ENCODE data around the gene KIFC1. TPM values are rescaled to one million over a fixed set of nuclear protein-coding genes. Genes with fewer than 3 reads are reported as not detected.
"Not testable (repeated sequence)": the region's sequence is repeated elsewhere in the genome, so short reads cannot be mapped to it uniquely, and the experiment has no call there.

The KIFC1 gene
- total RNA-seq, 1 donor from 2014 or later: 78.3 TPM

- Mint-ChIP-seq H3K27me3 (ENCODE audit: low read depth) (peaks cover 4% of the 10 kb centered on the region), H3K9me3 (no peaks in the 10 kb centered on the region), H3K27ac (no peak overlapping the region), H3K4me3 (ENCODE audit: low read depth) (no peak overlapping the region), H3K36me3 (ENCODE audit: low read depth) (no peaks in the 10 kb centered on the region), H3K4me1 (ENCODE audit: low read depth) (no peaks in the 10 kb centered on the region)
- intact Hi-C loops (cut with micrococcal nuclease): no loop called here
- DNase-seq (ENCODE audit: low spot score): no peak
Observed at GRCh38 chr6:33383427-33384185, 8.0 kb upstream of the KIFC1 start.

GRCh38 chr6:33384581-33385020, 7.0 kb upstream of the KIFC1 start:
- H3K4me1 Mint-ChIP-seq (ENCODE audit: low read depth): no peaks in the 10 kb centered on the region
- H3K4me3 Mint-ChIP-seq (ENCODE audit: low read depth): no peak overlapping the region
- intact Hi-C loops (cut with micrococcal nuclease): no loop called here
- no peak for DNase-seq (ENCODE audit: low spot score)
- H3K36me3 Mint-ChIP-seq (ENCODE audit: low read depth): no peaks in the 10 kb centered on the region
- H3K27me3 Mint-ChIP-seq (ENCODE audit: low read depth): peaks cover 4% of the 10 kb centered on the region
- H3K27ac Mint-ChIP-seq: no peak overlapping the region
- no peaks in the 10 kb centered on the region for H3K9me3 Mint-ChIP-seq

- H3K36me3 Mint-ChIP-seq (ENCODE audit: low read depth): peaks cover 22% of the 10 kb centered on the region
- no peaks in the 10 kb centered on the region for H3K27me3 Mint-ChIP-seq (ENCODE audit: low read depth)
- intact Hi-C loops (cut with micrococcal nuclease): loop anchor here (2.0 to 5.0 kb wide), 3 partner anchors 45 to 183 kb away; partner anchors contain the start of genes RGL2 and RING1
- peaks cover 32% of the 10 kb centered on the region for H3K4me1 Mint-ChIP-seq (ENCODE audit: low read depth)
- DNase-seq (ENCODE audit: low spot score): no peak
- H3K4me3 Mint-ChIP-seq (ENCODE audit: low read depth): no peak overlapping the region
- H3K9me3 Mint-ChIP-seq: no peaks in the 10 kb centered on the region
- H3K27ac Mint-ChIP-seq: peak overlapping the region; percentile 94
Observed at GRCh38 chr6:33390173-33390572, 1.4 kb upstream of the KIFC1 start.

- H3K4me1 Mint-ChIP-seq (ENCODE audit: low read depth): peaks cover 37% of the 10 kb centered on the region
- peak overlapping the region; percentile 87 for H3K4me3 Mint-ChIP-seq (ENCODE audit: low read depth)
- no peaks in the 10 kb centered on the region for H3K9me3 Mint-ChIP-seq
- DNase-seq (ENCODE audit: low spot score): no peak
- peak overlapping the region; percentile 94 for H3K27ac Mint-ChIP-seq
- intact Hi-C loops (cut with micrococcal nuclease): loop anchor here (1.0 to 5.0 kb wide), 7 partner anchors 19 to 184 kb away; partner anchors contain the start of genes CUTA, RGL2, RING1 and TAPBP
- H3K36me3 Mint-ChIP-seq (ENCODE audit: low read depth): peaks cover 26% of the 10 kb centered on the region
- no peaks in the 10 kb centered on the region for H3K27me3 Mint-ChIP-seq (ENCODE audit: low read depth)
Observed at GRCh38 chr6:33390767-33391277, 801 bp upstream of the KIFC1 start.

- peak overlapping the region; percentile 87 for H3K4me3 Mint-ChIP-seq (ENCODE audit: low read depth)
- peak overlapping the region; percentile 94 for H3K27ac Mint-ChIP-seq
- no peaks in the 10 kb centered on the region for H3K27me3 Mint-ChIP-seq (ENCODE audit: low read depth)
- DNase-seq (ENCODE audit: low spot score): no peak
- peaks cover 42% of the 10 kb centered on the region for H3K4me1 Mint-ChIP-seq (ENCODE audit: low read depth)
- intact Hi-C loops (cut with micrococcal nuclease): loop anchor here (1.0 to 5.0 kb wide), 8 partner anchors 18 to 185 kb away; partner anchors contain the start of genes CUTA, RGL2, RING1 and TAPBP
- H3K36me3 Mint-ChIP-seq (ENCODE audit: low read depth): peaks cover 29% of the 10 kb centered on the region
- H3K9me3 Mint-ChIP-seq: no peaks in the 10 kb centered on the region
Observed at GRCh38 chr6:33391922-33392594, 435 bp downstream of the KIFC1 start.

GRCh38 chr6:33392595-33392948, 949 bp downstream of the KIFC1 start:
- Mint-ChIP-seq H3K9me3 (no peaks in the 10 kb centered on the region), H3K27me3 (ENCODE audit: low read depth) (no peaks in the 10 kb centered on the region), H3K27ac (peak overlapping the region; percentile 94), H3K4me1 (ENCODE audit: low read depth) (peaks cover 44% of the 10 kb centered on the region), H3K36me3 (ENCODE audit: low read depth) (peaks cover 33% of the 10 kb centered on the region), H3K4me3 (ENCODE audit: low read depth) (peak overlapping the region; percentile 87)
- intact Hi-C loops (cut with micrococcal nuclease): loop anchor here (1.0 to 5.0 kb wide), 3 partner anchors 95 to 185 kb away; partner anchors contain the start of genes RGL2, RING1 and VPS52
- DNase-seq (ENCODE audit: low spot score): no peak

- no peak for DNase-seq (ENCODE audit: low spot score)
Observed at GRCh38 chr6:33392979-33393378, 1.4 kb downstream of the KIFC1 start.

GRCh38 chr6:33397541-33397940, 5.9 kb downstream of the KIFC1 start:
- Mint-ChIP-seq H3K4me1 (ENCODE audit: low read depth) (peaks cover 38% of the 10 kb centered on the region), H3K36me3 (ENCODE audit: low read depth) (peaks cover 60% of the 10 kb centered on the region), H3K27ac (no peak overlapping the region)

More at GRCh38 chr6:33392979-33393378, 1.4 kb downstream of the KIFC1 start:
- Mint-ChIP-seq H3K36me3 (ENCODE audit: low read depth) (peaks cover 37% of the 10 kb centered on the region), H3K9me3 (no peaks in the 10 kb centered on the region), H3K27me3 (ENCODE audit: low read depth) (no peaks in the 10 kb centered on the region), H3K4me3 (ENCODE audit: low read depth) (peak overlapping the region; percentile 87), H3K4me1 (ENCODE audit: low read depth) (peaks cover 48% of the 10 kb centered on the region), H3K27ac (peak overlapping the region; percentile 94)
- intact Hi-C loops (cut with micrococcal nuclease): loop anchor here (1.0 to 5.0 kb wide), 3 partner anchors 96 to 186 kb away; partner anchors contain the start of genes RGL2, RING1 and VPS52

GRCh38 chr6:33398601-33399000, 7.0 kb downstream of the KIFC1 start:
- H3K27me3 Mint-ChIP-seq (ENCODE audit: low read depth); H3K9me3 Mint-ChIP-seq; H3K4me3 Mint-ChIP-seq (ENCODE audit: low read depth); H3K27ac Mint-ChIP-seq; DNase-seq (ENCODE audit: low spot score); intact Hi-C loops (cut with micrococcal nuclease): not testable (repeated sequence)
- Mint-ChIP-seq H3K4me1 (ENCODE audit: low read depth) (peaks cover 31% of the 10 kb centered on the region), H3K36me3 (ENCODE audit: low read depth) (peaks cover 63% of the 10 kb centered on the region)

More at GRCh38 chr6:33397541-33397940, 5.9 kb downstream of the KIFC1 start:
- no peak overlapping the region for H3K4me3 Mint-ChIP-seq (ENCODE audit: low read depth)
- H3K27me3 Mint-ChIP-seq (ENCODE audit: low read depth): no peaks in the 10 kb centered on the region
- no peak for DNase-seq (ENCODE audit: low spot score)
- H3K9me3 Mint-ChIP-seq: no peaks in the 10 kb centered on the region
- intact Hi-C loops (cut with micrococcal nuclease): no loop called here

- H3K27ac Mint-ChIP-seq; intact Hi-C loops (cut with micrococcal nuclease); H3K4me3 Mint-ChIP-seq (ENCODE audit: low read depth); H3K9me3 Mint-ChIP-seq; H3K27me3 Mint-ChIP-seq (ENCODE audit: low read depth); DNase-seq (ENCODE audit: low spot score): not testable (repeated sequence)
- Mint-ChIP-seq H3K4me1 (ENCODE audit: low read depth) (peaks cover 27% of the 10 kb centered on the region), H3K36me3 (ENCODE audit: low read depth) (peaks cover 65% of the 10 kb centered on the region)
Observed at GRCh38 chr6:33399881-33400280, 8.3 kb downstream of the KIFC1 start.

GRCh38 chr6:33404884-33405283, 13.3 kb downstream of the KIFC1 start:
- H3K9me3 Mint-ChIP-seq: no peaks in the 10 kb centered on the region
- peaks cover 22% of the 10 kb centered on the region for H3K4me1 Mint-ChIP-seq (ENCODE audit: low read depth)
- DNase-seq (ENCODE audit: low spot score): no peak
- peak overlapping the region; percentile 6 for H3K27ac Mint-ChIP-seq
- intact Hi-C loops (cut with micrococcal nuclease): no loop called here
- H3K27me3 Mint-ChIP-seq (ENCODE audit: low read depth): no peaks in the 10 kb centered on the region
- H3K36me3 Mint-ChIP-seq (ENCODE audit: low read depth): peaks cover 85% of the 10 kb centered on the region
- H3K4me3 Mint-ChIP-seq (ENCODE audit: low read depth): no peak overlapping the region

GRCh38 chr6:33405386-33405940, 13.8 kb downstream of the KIFC1 start:
- Mint-ChIP-seq H3K27me3 (ENCODE audit: low read depth) (no peaks in the 10 kb centered on the region), H3K27ac (peak overlapping the region; percentile 28), H3K4me1 (ENCODE audit: low read depth) (peaks cover 24% of the 10 kb centered on the region), H3K36me3 (ENCODE audit: low read depth) (peaks cover 82% of the 10 kb centered on the region), H3K9me3 (no peaks in the 10 kb centered on the region), H3K4me3 (ENCODE audit: low read depth) (no peak overlapping the region)
- intact Hi-C loops (cut with micrococcal nuclease): no loop called here
- DNase-seq (ENCODE audit: low spot score): no peak

All from activated T-helper 2 cell treated with anti-CD3 and anti-CD28 coated beads, Interferon-gamma antibody, Interleukin-2, Interleukin-4, amounts not matched to agents 10 μg/mL and 5 μg/mL and 100 μg/mL, durations not matched to agents 14 hours and 24 hours and 36 hours (primary cell).